ENCODE results near the gene SUCLG2. TPM values are rescaled to one million over a fixed set of nuclear protein-coding genes. Genes with fewer than 3 reads are reported as not detected.

SUCLG2 gene
- total RNA-seq, 1 experiment from 2014 or later, result 22.3 TPM

- ChIA-PET POLR2A (ENCODE audit: unreplicated experiment) (no interaction called here), CTCF (no interaction called here)
- Histone ChIP-seq H3K4me1 (ENCODE audit: insufficient read depth, low read length) (no peaks in the 10 kb centered on the region), H3K79me2 (ENCODE audit: low read length) (no peaks in the 10 kb centered on the region), H3K27me3 (ENCODE audit: low read length) (no peaks in the 10 kb centered on the region), H2AFZ (ENCODE audit: low read length) (no peak overlapping the region), H3K9me2 (replicated peaks; ENCODE audit: low read length) (no peaks in the 10 kb centered on the region), H3F3A (ENCODE audit: low read length, unreplicated experiment) (no peaks in the 10 kb centered on the region), H3K4me2 (ENCODE audit: low read length) (no peak overlapping the region), H3K36me3 (ENCODE audit: low read depth, low read length) (no peaks in the 10 kb centered on the region; the same call in 1 of the 2 replicates), H3K9ac (ENCODE audit: low read length) (no peak overlapping the region), H3K27ac (ENCODE audit: low read length) (no peak overlapping the region), H3K9me3 (ENCODE audit: low read length) (no peaks in the 10 kb centered on the region), H4K20me1 (ENCODE audit: low read length) (no peaks in the 10 kb centered on the region), H3K4me3 (ENCODE audit: low read length) (no peak overlapping the region)
- ATAC-seq, result no peak
- intact Hi-C loops (cut with micrococcal nuclease), result no loop called here
- no TSS peak for BruUV-seq (replicated peaks)
- no peak for DNase-seq
- TF ChIP-seq EZH2 (IDR thresholded peaks at IDR 0.05; ENCODE audit: low read length, unreplicated experiment) (no peak), CTCF (conservative IDR thresholded peaks at IDR 0.05; ENCODE audit: low read depth, low read length) (no peak), EZH2phosphoT487 (IDR thresholded peaks at IDR 0.05; ENCODE audit: borderline replicate concordance, low read length) (no peak)
These were observed 163.8 kb downstream of the SUCLG2 start for GRCh38 chr3:67490658-67491057.

GRCh38 chr3:67489816-67490215, 164.6 kb downstream of the SUCLG2 start:
- H2AFZ ChIP-seq (ENCODE audit: low read length), result no peak overlapping the region
- H3K9me2 ChIP-seq (replicated peaks; ENCODE audit: low read length), result no peaks in the 10 kb centered on the region
- H3K27me3 ChIP-seq (ENCODE audit: low read length), result no peaks in the 10 kb centered on the region
- DNase-seq (no peak), ATAC-seq (no peak)
- H3K27ac ChIP-seq (ENCODE audit: low read length), result no peak overlapping the region
- H3K4me1 ChIP-seq (ENCODE audit: insufficient read depth, low read length), result no peaks in the 10 kb centered on the region
- no peaks in the 10 kb centered on the region for H3K79me2 ChIP-seq (ENCODE audit: low read length)
- no peak for TF ChIP-seq CTCF (conservative IDR thresholded peaks at IDR 0.05; ENCODE audit: low read depth, low read length)
- TF ChIP-seq EZH2phosphoT487 (IDR thresholded peaks at IDR 0.05; ENCODE audit: borderline replicate concordance, low read length), result no peak
- TF ChIP-seq EZH2 (IDR thresholded peaks at IDR 0.05; ENCODE audit: low read length, unreplicated experiment), result no peak
- CTCF ChIA-PET, result no interaction called here
- H3F3A ChIP-seq (ENCODE audit: low read length, unreplicated experiment), result no peaks in the 10 kb centered on the region
- no peaks in the 10 kb centered on the region for H3K9me3 ChIP-seq (ENCODE audit: low read length)
- no peak overlapping the region for H3K9ac ChIP-seq (ENCODE audit: low read length)
- H4K20me1 ChIP-seq (ENCODE audit: low read length), result no peaks in the 10 kb centered on the region
- no peaks in the 10 kb centered on the region; the same call in 1 of the 2 replicates for H3K36me3 ChIP-seq (ENCODE audit: low read depth, low read length)
- intact Hi-C loops (cut with micrococcal nuclease), result no loop called here
- H3K4me2 ChIP-seq (ENCODE audit: low read length), result no peak overlapping the region
- BruUV-seq (replicated peaks), result no TSS peak
- H3K4me3 ChIP-seq (ENCODE audit: low read length), result no peak overlapping the region
- POLR2A ChIA-PET (ENCODE audit: unreplicated experiment), result no interaction called here

- DNase-seq (no peak), ATAC-seq (no peak)
- intact Hi-C loops (cut with micrococcal nuclease), result no loop called here
- Histone ChIP-seq H3K9me3 (ENCODE audit: low read length) (no peaks in the 10 kb centered on the region), H3K4me3 (ENCODE audit: low read length) (no peak overlapping the region), H3K27ac (ENCODE audit: low read length) (no peak overlapping the region), H3K4me1 (ENCODE audit: insufficient read depth, low read length) (no peaks in the 10 kb centered on the region), H3K4me2 (ENCODE audit: low read length) (no peak overlapping the region), H3K9me2 (replicated peaks; ENCODE audit: low read length) (no peaks in the 10 kb centered on the region), H4K20me1 (ENCODE audit: low read length) (no peaks in the 10 kb centered on the region), H3K9ac (ENCODE audit: low read length) (no peak overlapping the region), H3K27me3 (ENCODE audit: low read length) (no peaks in the 10 kb centered on the region), H3K79me2 (ENCODE audit: low read length) (no peaks in the 10 kb centered on the region), H2AFZ (ENCODE audit: low read length) (no peak overlapping the region), H3F3A (ENCODE audit: low read length, unreplicated experiment) (no peaks in the 10 kb centered on the region), H3K36me3 (ENCODE audit: low read depth, low read length) (no peaks in the 10 kb centered on the region)
- TF ChIP-seq CTCF (conservative IDR thresholded peaks at IDR 0.05; ENCODE audit: low read depth, low read length) (no peak), EZH2phosphoT487 (IDR thresholded peaks at IDR 0.05; ENCODE audit: borderline replicate concordance, low read length) (no peak), EZH2 (IDR thresholded peaks at IDR 0.05; ENCODE audit: low read length, unreplicated experiment) (no peak)
- no TSS peak for BruUV-seq (replicated peaks)
- CTCF ChIA-PET, result no interaction called here
- POLR2A ChIA-PET (ENCODE audit: unreplicated experiment), result no interaction called here
These were observed 166.8 kb downstream of the SUCLG2 start for GRCh38 chr3:67487564-67488114.
